Measurements from ENCODE around the gene XKR8. TPM values are rescaled to one million over a fixed set of nuclear protein-coding genes. Genes with fewer than 3 reads are reported as not detected.

Gene XKR8
- total RNA-seq, 1 experiment from 2014 or later = 17.2 TPM

GRCh38 chr1:27957655-27958054, 2.1 kb upstream of the XKR8 start:
- Histone ChIP-seq H2AK5ac (ENCODE audit: insufficient read length, low read length) (no peak overlapping the region), H3K18ac (ENCODE audit: insufficient read length, low read depth, low read length) (no peak overlapping the region), H3K56ac (ENCODE audit: insufficient read length, low read depth, low read length) (no peak overlapping the region), H2BK20ac (ENCODE audit: low read depth, low read length, poor library complexity, severe bottlenecking) (no peak overlapping the region), H2BK15ac (ENCODE audit: low read depth, low read length) (no peak overlapping the region), H4K8ac (replicated peaks; ENCODE audit: insufficient read length, low read depth, low read length) (no peak overlapping the region), H3K14ac (ENCODE audit: insufficient read depth, low read length) (no peak overlapping the region), H3K23me2 (ENCODE audit: insufficient read length, low read depth, low read length, poor library complexity, severe bottlenecking) (peaks cover 4% of the 10 kb centered on the region), H4K5ac (ENCODE audit: insufficient read length, low read depth, low read length) (no peak overlapping the region), H3K9ac (ENCODE audit: extremely low read depth, insufficient read length, low read length) (no peak overlapping the region), H3K79me2 (ENCODE audit: insufficient read depth, low read length) (no peaks in the 10 kb centered on the region), H3K4me1 (ENCODE audit: insufficient read depth, low read length) (no peaks in the 10 kb centered on the region; the same call in 1 of the 2 replicates), H3K4ac (ENCODE audit: low read depth, low read length) (no peak overlapping the region), H2BK5ac (ENCODE audit: insufficient read length, low read length) (no peak overlapping the region), H4K20me1 (ENCODE audit: control insufficient read depth, insufficient read depth, insufficient read length) (no peaks in the 10 kb centered on the region), H4K91ac (ENCODE audit: insufficient read length, low read depth, low read length) (no peak overlapping the region), H2AFZ (ENCODE audit: low read length) (no peak overlapping the region), H3K27me3 (ENCODE audit: insufficient read depth, low read length) (no peaks in the 10 kb centered on the region), H3K79me1 (ENCODE audit: insufficient read depth, low read depth, low read length, poor library complexity, severe bottlenecking) (no peaks in the 10 kb centered on the region), H3K27ac (ENCODE audit: insufficient read length, low read depth, low read length) (no peak overlapping the region), H3K4me2 (ENCODE audit: insufficient read depth, insufficient read length, low read length) (no peak overlapping the region), H3K9me3 (ENCODE audit: control insufficient read depth, low read depth, low read length) (no peaks in the 10 kb centered on the region), H3T11ph (ENCODE audit: low read length) (no peak overlapping the region), H3K23ac (ENCODE audit: insufficient read length, low read depth, low read length) (no peak overlapping the region), H2BK12ac (ENCODE audit: insufficient read length, low read depth, low read length) (no peak overlapping the region), H2BK120ac (ENCODE audit: low read depth, low read length, poor library complexity, severe bottlenecking) (no peak overlapping the region)
- no peak for DNase-seq
- Mint-ChIP-seq H3K4me1 (peaks cover 18 to 26% of the 10 kb centered on the region in 2 experiments), H3K27ac (no peak overlapping the region; a peak in 1 of 7 replicates), H3K4me3 (no peak overlapping the region), H3K9me3 (no peaks in the 10 kb centered on the region; a peak in 1 of 5 replicates), H3K27me3 (ENCODE audit: low read depth) (no peaks in the 10 kb centered on the region), H3K36me3 (ENCODE audit: insufficient read depth in 1 of 3, low read depth in 3 of 3) (peaks cover 18 to 61% (median 57%) of the 10 kb centered on the region in 3 experiments; a peak in 5 of 7 replicates)
- no peak for TF ChIP-seq CTCF (conservative IDR thresholded peaks at IDR 0.05)
- WGBS (ENCODE audit: extremely low coverage, insufficient read length, low lambda C conversion rate) = no CpG with 5 or more reads among the region's 5 CpGs
